ENCODE data around the gene FILIP1L.

Gene FILIP1L

DNA sequence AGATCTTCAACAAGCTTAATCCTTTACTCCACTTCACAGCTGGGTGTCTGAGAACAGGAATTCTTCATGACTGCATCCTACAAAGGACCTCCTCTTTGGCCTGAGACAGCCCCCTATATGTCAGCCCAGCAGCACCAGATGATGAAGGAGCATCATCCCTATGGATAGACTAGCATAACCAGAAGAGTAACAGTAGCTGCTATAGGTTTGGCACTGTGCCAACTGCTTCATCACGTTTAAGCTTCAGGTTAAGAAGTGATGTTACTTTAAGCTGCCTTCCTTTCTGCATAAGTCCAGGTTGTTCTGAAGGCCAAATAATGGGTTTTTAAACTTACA is 246.0 kb downstream of the FILIP1L start:
- DNase-seq (ENCODE audit: low read depth, low spot score): no peak

DNA sequence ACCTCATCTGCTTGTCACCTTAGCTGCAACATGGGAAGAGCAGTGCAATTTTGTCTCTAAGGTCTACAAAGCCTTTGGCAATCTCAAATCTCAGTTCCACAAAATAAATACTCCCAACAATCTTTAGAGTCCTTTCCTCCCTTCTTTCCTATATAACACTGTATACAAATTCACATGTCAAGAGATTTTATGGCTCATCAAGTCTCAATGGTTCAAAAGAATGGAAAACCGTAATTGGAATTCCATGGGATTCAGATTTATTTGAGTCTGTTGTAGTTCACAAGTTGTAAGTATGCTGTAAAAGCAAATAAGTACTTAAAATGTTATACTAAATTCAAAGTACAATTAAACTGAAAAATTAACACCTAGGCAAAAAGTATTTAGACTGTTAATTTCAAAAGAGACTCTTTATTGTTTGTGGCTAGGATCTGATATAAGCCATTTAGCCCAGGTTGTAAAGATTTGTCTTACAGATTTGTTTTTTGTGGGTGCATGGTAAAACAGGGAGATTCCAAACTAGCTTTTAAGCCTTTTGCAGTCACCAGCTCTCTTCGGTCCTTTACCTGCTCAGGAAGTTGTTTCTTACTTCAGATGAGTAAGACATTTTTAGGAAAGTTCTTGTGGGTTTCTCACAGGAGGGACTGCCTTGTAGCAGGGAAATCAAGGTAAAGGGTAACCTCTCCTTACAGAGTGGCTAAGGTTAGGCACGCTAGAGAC is 246.5 kb downstream of the FILIP1L start:
- no peak for DNase-seq (ENCODE audit: low read depth, low spot score)

DNA sequence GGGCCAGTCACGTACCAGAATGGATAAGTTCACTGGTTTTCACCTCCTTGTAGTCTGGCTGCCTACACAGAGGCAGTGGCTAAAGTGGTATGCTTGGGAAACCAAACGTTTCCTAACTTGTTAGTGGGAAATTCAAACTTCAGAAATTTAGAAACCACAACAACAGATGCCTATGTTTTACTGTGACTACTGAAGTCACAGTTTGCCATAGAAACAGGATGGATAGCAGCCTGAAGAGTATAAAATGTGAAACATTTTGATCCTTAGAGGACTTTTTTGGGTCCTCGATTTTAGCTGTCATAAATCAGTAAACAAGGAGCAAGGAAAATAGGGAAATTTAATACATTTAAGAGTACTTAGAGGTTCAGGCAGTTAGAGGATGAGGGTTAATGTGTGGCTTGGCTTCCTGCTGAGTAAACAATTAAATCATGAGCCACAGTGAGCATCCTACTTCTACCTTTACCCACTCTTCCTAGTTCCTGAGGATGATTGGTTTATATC is 248.0 kb downstream of the FILIP1L start:
- no peak for DNase-seq (ENCODE audit: low read depth, low spot score)

DNA sequence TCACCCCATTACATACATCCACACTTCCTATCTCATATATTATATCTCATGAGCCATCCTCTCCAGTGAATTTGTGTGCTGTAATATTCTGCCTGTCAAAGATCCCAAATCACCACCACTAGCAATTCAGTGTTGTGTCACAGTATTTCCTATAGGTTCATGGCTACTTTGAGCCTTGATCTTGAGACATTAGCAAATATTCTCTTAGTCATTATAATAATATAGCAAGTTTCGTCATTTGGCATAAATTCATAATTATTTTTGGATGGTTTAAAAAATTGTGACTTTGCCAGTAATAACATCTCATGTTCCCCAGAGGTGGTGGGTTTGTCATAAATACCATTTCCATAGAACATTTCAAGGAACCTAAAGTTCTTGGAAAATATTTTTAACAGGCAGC is 249.0 kb downstream of the FILIP1L start:
- no peak for DNase-seq (ENCODE audit: low read depth, low spot score)

DNA sequence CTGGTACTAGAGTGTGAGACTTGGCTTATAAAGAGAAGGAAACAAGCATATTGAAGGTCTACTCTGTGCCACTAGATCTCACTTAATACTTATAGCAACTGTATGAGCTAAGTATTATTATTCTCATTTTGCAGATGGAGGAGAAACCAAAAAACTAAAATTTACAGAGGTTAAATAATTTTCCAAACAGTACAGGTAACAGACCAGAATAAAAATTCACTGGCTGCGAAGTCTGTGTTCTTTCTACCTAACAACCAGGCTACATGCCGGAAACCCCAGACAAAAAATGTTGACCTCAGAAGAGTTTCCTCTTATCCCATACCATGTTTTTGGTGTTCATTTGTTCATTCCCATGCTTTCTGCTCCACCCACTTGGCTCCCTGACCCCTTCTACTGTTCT is 250.0 kb downstream of the FILIP1L start:
- no peak for DNase-seq (ENCODE audit: low read depth, low spot score)

DNA sequence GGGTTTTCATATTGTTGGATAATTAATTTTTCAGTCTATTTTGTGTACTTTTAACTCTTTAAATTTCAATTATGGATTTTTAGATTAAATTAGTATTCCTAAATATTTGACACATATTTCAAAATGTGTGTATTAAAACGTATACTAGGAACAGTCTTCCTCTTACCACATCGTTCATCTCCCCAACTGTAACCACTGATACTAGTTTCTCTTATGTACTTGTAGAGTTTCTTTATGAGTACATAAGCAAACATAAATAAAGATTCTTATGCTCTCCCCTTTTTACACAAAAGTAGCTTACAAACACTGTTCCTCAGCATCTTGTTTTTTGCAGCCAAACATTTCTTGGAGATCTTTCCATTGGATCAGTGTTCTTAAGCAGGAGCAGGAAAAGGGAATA is 250.7 kb downstream of the FILIP1L start:
- no peak for DNase-seq (ENCODE audit: low read depth, low spot score)

DNA sequence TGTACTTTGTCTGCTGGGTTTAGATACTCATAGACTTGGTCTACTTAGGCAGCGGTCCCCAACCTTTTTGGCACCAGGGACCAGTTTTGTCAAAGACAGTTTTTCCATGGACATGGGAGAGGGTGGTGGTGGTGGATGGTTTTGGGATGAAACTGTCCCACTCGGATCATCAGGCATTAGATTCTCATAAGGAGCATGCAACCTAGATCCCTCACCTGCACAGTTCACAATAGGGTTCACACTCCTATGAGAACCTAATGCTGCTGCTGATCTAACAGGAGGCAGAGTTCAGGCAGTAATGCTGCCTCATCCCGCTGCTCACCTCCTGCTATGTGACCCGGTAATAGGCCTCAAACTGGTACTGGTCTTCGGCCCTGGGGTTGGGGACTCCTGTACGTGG is 251.3 kb downstream of the FILIP1L start:
- no peak for DNase-seq (ENCODE audit: low read depth, low spot score)

DNA sequence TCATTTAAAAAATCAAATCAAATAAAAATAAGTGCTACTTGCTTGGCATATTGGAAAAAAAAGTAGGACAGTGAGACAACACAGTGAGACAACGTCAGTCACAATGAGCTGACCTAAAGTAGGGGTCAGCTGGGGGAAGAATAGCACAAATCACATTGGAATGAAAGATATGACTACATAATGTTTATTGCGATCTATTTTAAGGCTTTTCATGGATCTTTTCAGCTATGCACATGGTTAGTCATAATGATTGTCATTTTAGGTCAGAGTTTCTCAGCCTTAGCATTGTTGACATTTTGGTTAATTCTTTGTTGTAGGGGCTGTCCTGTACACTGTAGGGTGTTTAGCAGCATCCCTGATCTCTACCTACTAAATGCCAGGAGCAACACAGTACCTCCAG is 252.1 kb downstream of the FILIP1L start:
- DNase-seq (ENCODE audit: low read depth, low spot score): no peak

DNA sequence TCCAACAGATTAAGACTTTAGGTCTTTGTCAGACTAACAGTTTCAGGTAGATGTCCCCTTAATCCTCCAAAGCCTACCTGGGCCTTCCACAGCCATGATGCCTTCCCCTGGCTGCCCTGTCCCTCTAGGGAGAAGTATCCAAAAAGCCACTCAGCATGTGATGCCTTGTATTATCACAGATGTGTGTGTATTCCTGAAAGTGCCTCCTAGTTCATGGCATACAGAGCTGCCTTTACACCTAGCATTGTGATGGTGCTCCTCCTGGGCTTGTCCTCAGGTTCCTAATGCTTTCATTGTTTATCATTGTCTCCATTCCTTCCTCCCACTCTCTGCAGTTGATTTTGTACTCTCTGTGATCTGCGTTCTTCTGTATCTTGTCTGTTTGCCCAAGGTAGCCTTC is 253.1 kb downstream of the FILIP1L start:
- DNase-seq (ENCODE audit: low read depth, low spot score): no peak

DNA sequence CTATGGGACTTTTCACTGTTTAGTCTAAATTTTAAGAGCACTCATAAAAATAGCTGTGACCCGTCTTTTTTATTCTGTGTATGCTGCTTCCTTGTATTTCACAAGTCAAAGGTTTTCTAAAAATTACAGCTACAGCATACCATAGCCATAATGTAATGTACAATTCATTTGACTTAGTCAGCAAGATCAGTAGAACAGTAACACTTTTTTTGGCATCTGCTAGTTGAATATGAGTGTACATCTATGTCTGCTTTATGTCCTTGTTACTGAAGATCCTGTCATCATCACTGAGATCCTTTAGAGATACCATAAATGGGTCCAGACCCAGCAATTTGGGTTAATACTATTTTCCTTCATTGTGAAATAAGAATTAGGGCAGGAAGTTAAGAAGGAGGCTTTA is 254.5 kb downstream of the FILIP1L start:
- DNase-seq (ENCODE audit: low read depth, low spot score): no peak

DNA sequence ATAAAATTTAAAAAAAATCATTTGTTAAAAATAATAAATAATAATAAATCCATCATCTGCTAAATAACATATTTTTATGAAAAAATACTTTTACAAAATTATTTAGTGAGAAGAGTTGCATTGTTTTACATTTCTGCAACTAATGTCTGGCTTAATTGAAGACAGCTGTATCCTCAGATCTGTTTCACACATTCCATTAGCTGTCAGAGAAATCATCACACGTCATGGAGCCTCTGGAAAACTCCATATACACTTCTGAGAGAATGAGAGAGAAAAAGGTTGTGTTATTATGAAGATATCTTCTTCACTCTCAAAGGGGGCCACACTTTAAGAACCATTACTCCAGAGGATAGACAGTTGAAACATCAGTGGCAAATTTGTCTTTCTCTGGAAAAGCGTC is 255.8 kb downstream of the FILIP1L start:
- no peak for DNase-seq (ENCODE audit: low read depth, low spot score)

DNA sequence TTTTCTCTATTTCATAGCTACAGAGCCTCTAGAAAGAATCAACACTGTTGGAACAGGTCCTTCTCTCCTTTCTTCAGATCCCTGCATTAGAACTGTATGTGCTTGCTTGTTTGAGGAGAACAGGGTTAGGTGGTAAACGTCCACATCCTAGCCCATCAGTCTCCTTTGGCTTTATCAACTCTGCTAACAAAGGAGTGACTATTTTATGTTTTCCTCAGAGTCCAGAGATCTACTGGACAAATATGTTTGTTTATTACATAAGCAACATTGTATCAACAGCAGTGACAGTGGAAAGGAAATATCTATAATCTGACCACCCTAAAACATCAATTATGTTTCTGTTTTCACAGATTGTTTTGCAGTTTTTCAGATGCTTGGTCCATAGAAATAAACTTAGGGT is 257.0 kb downstream of the FILIP1L start:
- no peak for DNase-seq (ENCODE audit: low read depth, low spot score)

DNA sequence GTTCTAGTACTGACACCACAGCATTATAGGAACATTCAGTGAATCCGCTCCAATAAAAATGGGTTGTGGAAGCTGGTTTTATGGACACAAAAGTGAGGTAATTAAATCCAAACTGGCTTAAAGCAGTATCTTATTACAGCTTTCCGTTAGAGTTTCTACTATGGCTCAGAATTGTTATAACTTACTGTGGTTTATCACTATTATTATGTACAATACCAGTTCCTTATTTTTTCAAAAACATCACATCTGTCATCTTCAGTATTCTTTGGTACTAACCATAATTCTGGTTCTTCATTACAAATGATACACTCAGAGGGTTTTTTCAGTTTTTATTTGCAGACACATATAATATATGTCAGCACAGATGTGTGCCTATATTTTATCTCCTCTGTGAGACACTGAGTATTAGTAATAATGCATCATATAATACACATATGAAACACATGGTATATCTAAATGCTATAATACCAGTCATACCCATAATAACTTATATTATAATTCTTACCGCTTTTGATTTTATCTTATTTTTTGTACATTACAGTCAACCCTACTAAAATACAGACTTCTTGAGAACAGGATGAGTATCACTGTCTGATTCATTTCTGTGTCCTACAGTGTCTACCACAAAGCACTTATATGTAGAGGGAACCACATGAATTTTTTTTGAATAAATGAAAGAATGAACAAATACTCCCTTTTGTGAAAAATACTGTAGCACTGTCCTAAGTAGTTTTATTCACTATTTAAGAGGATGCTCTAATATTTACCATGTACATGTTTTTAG is 257.7 kb downstream of the FILIP1L start:
- DNase-seq (ENCODE audit: low read depth, low spot score): no peak

DNA sequence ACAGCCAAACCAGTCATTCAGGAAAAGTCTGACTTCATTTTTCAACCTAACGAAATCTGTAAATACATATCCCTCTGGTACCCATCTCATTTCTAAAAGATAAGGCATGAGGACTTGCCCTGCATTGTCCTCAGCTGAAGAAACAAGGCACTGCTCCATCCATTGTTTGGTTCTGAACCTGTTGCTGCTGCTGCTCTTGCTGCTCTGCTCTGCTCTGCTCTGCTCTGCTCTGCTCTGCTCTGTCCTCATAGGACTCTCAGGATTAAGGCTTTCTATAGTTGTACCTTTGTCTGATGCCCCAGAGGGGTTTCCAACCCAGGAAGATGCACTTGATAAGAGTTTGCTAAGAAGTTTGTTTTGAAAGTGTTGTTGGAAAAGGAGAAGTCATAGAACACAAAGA is 258.4 kb downstream of the FILIP1L start:
- DNase-seq (ENCODE audit: low read depth, low spot score): no peak

DNA sequence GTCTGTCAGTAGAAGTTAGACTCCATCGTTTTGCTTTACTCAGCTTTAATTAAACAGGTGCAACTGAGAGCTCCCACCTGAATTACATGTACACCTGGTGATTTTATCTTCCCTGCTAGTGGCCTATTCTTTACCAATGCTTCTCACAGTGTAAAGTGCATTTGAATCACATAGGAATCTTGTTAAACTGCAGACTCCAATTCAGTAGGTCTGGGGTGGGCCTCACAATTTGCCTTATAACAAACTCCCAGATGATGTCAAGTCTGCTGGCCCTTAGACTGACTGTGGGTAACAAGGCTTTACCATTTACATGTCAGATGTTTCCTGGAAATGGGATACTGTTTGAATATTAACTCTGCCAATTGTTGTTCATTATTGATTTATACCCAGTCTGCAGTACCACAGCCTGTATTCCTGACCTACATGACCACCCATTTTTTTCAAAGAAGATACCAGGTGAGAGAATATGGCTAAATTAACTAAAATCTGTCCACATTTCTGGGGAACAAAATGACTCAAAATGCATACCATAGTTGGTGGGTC is 259.5 kb downstream of the FILIP1L start:
- DNase-seq (ENCODE audit: low read depth, low spot score): no peak

DNA sequence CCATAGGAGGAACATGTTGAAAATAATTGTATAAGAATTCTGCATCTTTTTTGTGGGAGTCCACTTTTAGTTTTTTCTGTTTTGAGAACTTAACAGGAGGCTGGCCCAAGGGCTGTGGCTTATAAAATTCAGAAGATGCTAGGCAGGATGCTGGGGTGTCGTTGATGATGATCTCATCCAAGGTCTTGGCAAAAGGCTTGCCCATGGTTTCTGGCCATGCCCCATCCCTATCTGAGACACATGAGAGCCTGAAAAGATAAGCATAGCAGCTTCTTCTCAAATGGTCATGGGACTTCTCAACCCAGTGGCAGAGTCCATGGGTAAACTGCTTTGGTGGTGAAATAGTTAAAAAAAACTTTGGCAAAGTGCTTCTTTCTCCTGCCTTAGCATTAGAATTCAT is 261.4 kb downstream of the FILIP1L start:
- no peak for DNase-seq (ENCODE audit: low read depth, low spot score)

DNA sequence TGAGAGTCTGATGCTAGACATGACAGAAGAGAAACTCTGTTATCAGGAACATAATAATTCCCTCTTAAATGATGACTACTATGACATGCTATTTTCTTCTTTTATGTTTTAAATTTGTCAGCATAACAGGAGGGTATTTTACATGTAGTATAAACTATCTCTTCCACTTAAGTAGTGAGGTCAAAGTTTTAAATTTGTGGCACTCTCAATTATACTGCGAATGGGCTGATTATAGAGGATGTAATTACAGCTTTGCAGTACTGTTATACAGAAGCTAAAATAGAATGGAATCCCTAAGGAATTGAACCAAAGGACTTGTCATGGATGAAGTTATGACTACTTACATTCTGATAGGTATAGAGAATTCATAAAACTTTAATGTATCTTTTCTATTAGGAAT is 262.3 kb downstream of the FILIP1L start:
- DNase-seq (ENCODE audit: low read depth, low spot score): no peak

DNA sequence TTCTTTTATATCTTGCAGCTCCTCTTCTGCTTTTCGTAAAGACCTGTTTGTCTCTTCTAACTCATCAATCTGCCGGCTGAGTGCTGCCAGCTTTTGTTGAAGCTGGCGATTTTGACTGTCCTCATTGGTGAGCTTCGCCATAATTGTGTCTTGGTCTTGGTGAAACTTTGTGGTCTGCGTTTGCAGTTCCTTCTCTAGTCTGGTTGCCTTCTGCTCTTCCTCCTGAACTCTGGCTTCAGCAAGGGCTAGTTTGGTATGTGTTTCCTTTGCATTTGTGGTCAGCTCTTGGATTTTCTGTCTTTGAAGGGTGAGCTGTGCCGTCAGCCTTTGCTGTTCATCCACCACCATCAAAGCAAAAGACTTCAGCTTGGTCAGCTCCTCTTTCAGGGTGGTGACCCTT is 263.7 kb downstream of the FILIP1L start:
- DNase-seq (ENCODE audit: low read depth, low spot score): no peak

DNA sequence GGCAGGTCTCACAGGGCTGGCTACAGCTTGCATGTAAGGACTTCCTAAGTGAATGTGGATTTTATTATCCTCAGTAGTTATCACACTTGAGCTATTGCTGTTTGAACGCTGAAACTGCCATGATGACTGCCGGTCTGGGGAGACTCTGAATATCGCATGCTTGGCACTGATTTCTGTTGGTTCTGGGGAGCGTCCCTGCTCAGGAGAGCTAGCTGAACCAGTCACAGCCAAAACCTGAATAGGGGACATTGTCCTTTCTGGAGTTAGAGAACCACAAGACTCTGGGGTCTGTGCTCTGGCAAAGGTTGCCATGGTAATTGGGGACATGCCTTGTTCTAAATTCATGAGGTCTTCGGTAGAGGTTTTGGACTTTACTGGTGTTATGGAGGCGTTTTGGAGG is 265.9 kb downstream of the FILIP1L start:
- DNase-seq (ENCODE audit: low read depth, low spot score): no peak

DNA sequence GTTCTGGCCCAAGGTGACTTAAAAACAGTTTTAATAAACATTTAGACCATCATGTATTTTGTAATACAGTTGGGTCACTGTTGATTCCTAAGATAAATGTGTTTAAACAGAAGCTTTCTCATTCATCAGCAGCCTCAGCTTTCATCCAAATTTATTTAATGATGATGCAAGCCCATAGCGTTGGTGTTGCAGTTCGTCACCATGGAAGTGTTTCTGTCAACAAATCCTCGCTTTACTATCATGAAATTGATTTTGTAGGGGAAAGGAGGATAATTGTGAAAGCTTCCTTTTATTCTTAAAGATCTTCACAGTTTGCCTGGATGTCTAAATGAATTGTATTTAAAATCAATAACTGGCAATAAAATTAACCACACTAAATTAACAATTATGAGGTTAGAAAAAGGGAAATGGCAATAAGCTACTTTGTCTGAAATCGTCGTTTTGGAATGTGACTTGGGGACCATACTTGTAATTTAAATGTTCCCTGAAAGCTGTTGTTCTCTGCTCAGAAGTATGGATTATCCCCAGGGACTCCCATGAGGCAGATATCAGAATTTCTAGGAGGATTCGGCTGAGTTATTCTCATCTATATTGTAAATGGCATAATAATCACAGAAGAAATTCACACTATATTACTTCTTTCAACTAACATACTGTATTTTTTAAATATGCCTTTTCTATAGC is 267.7 kb downstream of the FILIP1L start:
- no peak for DNase-seq (ENCODE audit: low read depth, low spot score)

DNA sequence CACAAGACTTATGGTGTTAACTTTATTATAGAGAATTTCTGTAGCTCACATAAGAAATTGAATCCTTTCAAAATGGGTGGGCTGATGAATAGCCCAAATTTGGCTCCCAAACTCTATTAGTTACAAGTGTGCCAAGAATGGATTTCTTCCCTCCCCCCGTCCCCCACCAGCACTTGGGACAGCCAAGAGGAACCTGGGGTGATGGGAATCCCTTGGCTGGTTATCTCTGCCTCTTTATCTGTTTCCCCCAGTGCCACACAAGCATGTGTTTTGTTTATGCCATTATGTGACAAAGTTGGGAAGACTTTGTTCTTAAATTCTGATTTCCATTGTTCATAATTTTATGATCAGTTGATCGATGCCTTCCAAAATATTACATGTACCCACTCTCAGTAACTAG is 268.3 kb downstream of the FILIP1L start:
- DNase-seq (ENCODE audit: low read depth, low spot score): no peak

DNA sequence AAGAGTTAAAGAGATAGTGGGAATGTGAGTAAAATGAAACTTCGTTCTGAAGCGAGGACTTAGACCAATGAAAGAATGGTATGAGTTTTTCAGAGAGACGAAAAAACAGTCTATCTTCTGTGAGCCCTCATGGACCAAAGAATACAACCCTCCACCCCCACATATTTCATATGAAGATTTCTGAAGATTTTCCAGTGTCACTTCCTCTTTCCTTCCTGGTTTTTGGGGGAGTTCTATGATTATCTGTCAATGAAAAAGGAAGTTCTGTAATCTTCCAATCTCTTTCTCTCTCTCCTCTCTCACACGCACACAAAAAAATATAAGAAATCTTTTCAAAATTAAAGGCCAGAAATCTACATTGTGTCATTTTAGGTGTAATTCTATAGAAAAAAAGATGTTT is 269.0 kb downstream of the FILIP1L start:
- DNase-seq (ENCODE audit: low read depth, low spot score): no peak
